IMR-90 (cell line): Measurements from ENCODE around the gene BANP. TPM values are rescaled to one million over a fixed set of nuclear protein-coding genes. Genes with fewer than 3 reads are reported as not detected.
A peak's percentile ranks its signal among the peaks of the same experiment; 100 is the strongest.

Source experiments
- ATAC-seq: fragments of 200-7000 bp; cut with Tn5 transposase; 2 replicates; pipeline ENCODE4 v1.9.1; 2020; ENCODE audit warnings: low read depth, mild to moderate bottlenecking, moderate library complexity
- BruUV-seq: library from RNA; stranded (reverse); fragments of 400-500 nt; replicated peaks from 2 replicates; lab custom pipeline; 2021; lab: Mats Ljungman, UMichigan
- CTCF ChIA-PET: fragments of 300-600 bp; formaldehyde crosslinking; extraction: SDS; loops from one replicate; lab custom pipeline; 2021; ENCODE audit warnings: antibody characterized with exemption; lab: Yijun Ruan, JAX
- POLR2A ChIA-PET: fragments of 300-600 bp; sonication (Branson Sonifier 250); formaldehyde crosslinking; loops from one replicate; lab custom pipeline; 2022; ENCODE audit warnings: antibody characterized with exemption; ENCODE audit not compliant: unreplicated experiment; lab: Charles Lee
- DNase-seq: peaks from one replicate; pipeline ENCODE4 v3.0.0; 2013
- H2AFZ ChIP-seq: replicated peaks from 2 replicates; pipeline ENCODE3; 2013; ENCODE audit warnings: low read length, mild to moderate bottlenecking; ENCODE audit not compliant: poor library complexity
- H2AK5ac ChIP-seq: 2 replicates; pipeline ENCODE4 v1.6.1; 2013; ENCODE audit warnings: low read depth, low read length, inconsistent platforms
- H2AK9ac ChIP-seq: replicated peaks from 2 replicates; pipeline ENCODE3; 2013; ENCODE audit warnings: mild to moderate bottlenecking, low read depth, low read length, moderate library complexity; ENCODE audit not compliant: poor library complexity
- H2BK120ac ChIP-seq: 2 replicates; pipeline ENCODE4 v1.6.1; 2013; ENCODE audit warnings: low read depth, low read length, inconsistent platforms
- H2BK15ac ChIP-seq: 3 replicates; pipeline ENCODE4 v1.6.1; 2013; ENCODE audit warnings: low read depth, low read length, inconsistent platforms
- H2BK20ac ChIP-seq: 2 replicates; pipeline ENCODE4 v1.6.1; 2013; ENCODE audit warnings: low read depth, mild to moderate bottlenecking, inconsistent platforms, low read length, moderate library complexity
- H2BK5ac ChIP-seq: 2 replicates; pipeline ENCODE4 v1.6.1; 2013; ENCODE audit warnings: mild to moderate bottlenecking, low read depth, low read length, inconsistent platforms; ENCODE audit not compliant: poor library complexity, severe bottlenecking
- H3K14ac ChIP-seq: replicated peaks from 2 replicates; pipeline ENCODE4 v1.6.1; 2013; ENCODE audit warnings: low read depth, low read length, inconsistent platforms
- H3K18ac ChIP-seq: 2 replicates; pipeline ENCODE4 v1.6.1; 2013; ENCODE audit warnings: low read depth, low read length, control low read depth
- H3K23ac ChIP-seq: 2 replicates; pipeline ENCODE4 v1.6.1; 2013; ENCODE audit warnings: low read depth, low read length, inconsistent platforms
- H3K27ac ChIP-seq: 2 replicates; pipeline ENCODE4 v1.5.1; 2013; ENCODE audit warnings: mild to moderate bottlenecking, control low read depth, low read length; ENCODE audit not compliant: insufficient read depth
- H3K27me3 ChIP-seq: 2 replicates; pipeline ENCODE4 v1.6.1; 2013; ENCODE audit warnings: low read length; ENCODE audit not compliant: control insufficient read depth, insufficient read depth
- H3K36me3 ChIP-seq: 2 replicates; pipeline ENCODE4 v1.6.1; 2013; ENCODE audit warnings: low read length, mixed read lengths; ENCODE audit not compliant: control insufficient read depth, insufficient read depth
- H3K4ac ChIP-seq: 2 replicates; pipeline ENCODE4 v1.6.1; 2013; ENCODE audit warnings: low read depth, low read length, inconsistent platforms
- H3K4me1 ChIP-seq: 2 replicates; pipeline ENCODE4 v1.6.1; 2013; ENCODE audit warnings: low read length, mixed read lengths; ENCODE audit not compliant: control insufficient read depth, insufficient read depth
- H3K4me2 ChIP-seq: 2 replicates; pipeline ENCODE4 v1.6.1; 2013; ENCODE audit warnings: low read depth, mild to moderate bottlenecking, control low read depth, low read length, moderate library complexity
- H3K4me3 ChIP-seq: 2 replicates; pipeline ENCODE4 v1.5.1; 2013; ENCODE audit warnings: low read depth, mild to moderate bottlenecking, control low read depth, low read length, moderate library complexity; ENCODE audit not compliant: insufficient read depth
- H3K56ac ChIP-seq: 2 replicates; pipeline ENCODE4 v1.6.1; 2013; ENCODE audit warnings: low read length, inconsistent platforms; ENCODE audit not compliant: insufficient read depth; ENCODE audit errors: extremely low read depth
- H3K79me1 ChIP-seq, 2 experiments: 2 replicates each; pipeline ENCODE4 v1.6.1; 2013; ENCODE audit warnings: low read length in 2 of 2, inconsistent platforms in 1 of 2, low read depth in 1 of 2
- H3K9ac ChIP-seq: 2 replicates; pipeline ENCODE4 v1.6.1; 2013; ENCODE audit warnings: low read depth, low read length, control low read depth
- H3K9me1 ChIP-seq: 2 replicates; pipeline ENCODE4 v1.6.1; 2013; ENCODE audit warnings: low read length, inconsistent platforms; ENCODE audit not compliant: insufficient read depth
- H3K9me3 ChIP-seq: 2 replicates; pipeline ENCODE4 v1.6.1; 2013; ENCODE audit warnings: low read length; ENCODE audit not compliant: control insufficient read depth, insufficient read depth
- H4K20me1 ChIP-seq: 2 replicates; pipeline ENCODE4 v1.6.1; 2013; ENCODE audit warnings: low read length, inconsistent platforms; ENCODE audit not compliant: insufficient read depth
- H4K5ac ChIP-seq: 2 replicates; pipeline ENCODE4 v1.6.1; 2013; ENCODE audit warnings: mild to moderate bottlenecking, low read depth, low read length, control low read depth
- H4K8ac ChIP-seq, 2 experiments: 2 replicates each; pipeline ENCODE4 v1.6.1; 2013; ENCODE audit warnings: low read depth in 2 of 2, low read length in 2 of 2, control low read depth in 1 of 2, inconsistent platforms in 1 of 2
- H4K91ac ChIP-seq: 2 replicates; pipeline ENCODE4 v1.6.1; 2013; ENCODE audit warnings: low read depth, low read length, inconsistent platforms; ENCODE audit not compliant: insufficient read depth
- CHD1 ChIP-seq: IDR thresholded peaks from 2 replicates; pipeline ENCODE4 v1.6.1; 2012; ENCODE audit warnings: low read depth, low read length, improper control_type of control experiment
- CTCF ChIP-seq: conservative IDR thresholded peaks from 2 replicates; pipeline ENCODE4 v1.5.1; 2012; ENCODE audit warnings: mild to moderate bottlenecking, low read depth, low read length, improper control_type of control experiment
- MAFK ChIP-seq: IDR thresholded peaks from 2 replicates; pipeline ENCODE4 v1.6.1; 2012; ENCODE audit warnings: low read depth, low read length, improper control_type of control experiment
- MAZ ChIP-seq: IDR thresholded peaks from 2 replicates; pipeline ENCODE4 v1.6.1; 2012; ENCODE audit warnings: low read depth, mild to moderate bottlenecking, low read length, improper control_type of control experiment, moderate library complexity, borderline replicate concordance
- NFE2L2 ChIP-seq: fragments of 150-350 bp; IDR thresholded peaks from 2 replicates; pipeline ENCODE4 v1.6.1; 2016; ENCODE audit warnings: low read depth, mild to moderate bottlenecking, low read length
- POLR2A ChIP-seq: IDR thresholded peaks from 2 replicates; pipeline ENCODE4 v1.6.1; 2012; ENCODE audit warnings: mild to moderate bottlenecking, low read depth, low read length
- RAD21 ChIP-seq: IDR thresholded peaks from 2 replicates; pipeline ENCODE4 v1.6.1; 2012; ENCODE audit warnings: low read length, improper control_type of control experiment
- RCOR1 ChIP-seq: IDR thresholded peaks from 2 replicates; pipeline ENCODE4 v1.6.1; 2012; ENCODE audit warnings: mild to moderate bottlenecking, low read length, improper control_type of control experiment; ENCODE audit not compliant: insufficient replicate concordance
- RFX5 ChIP-seq: IDR thresholded peaks from 2 replicates; pipeline ENCODE4 v1.8.0; 2012; ENCODE audit warnings: low read depth, mild to moderate bottlenecking, low read length, moderate library complexity
- SMC3 ChIP-seq: fragments of 150-350 bp; IDR thresholded peaks from 2 replicates; pipeline ENCODE4 v1.6.1; 2016; ENCODE audit warnings: low read depth, mild to moderate bottlenecking, antibody characterized with exemption, low read length, moderate library complexity
- USF2 ChIP-seq: fragments of 150-350 bp; IDR thresholded peaks from 2 replicates; pipeline ENCODE4 v1.6.1; 2017; ENCODE audit warnings: mild to moderate bottlenecking, antibody characterized with exemption, low read length, low read depth
- WGBS, 2 experiments: methylation state at CpG; one replicate each; pipeline versions ENCODE4 v1.1.5 to v1.1.7; 2013; ENCODE audit warnings: missing lambda C conversion rate in 2 of 2; ENCODE audit not compliant: insufficient read length in 1 of 2; ENCODE audit errors: extremely low coverage in 2 of 2; 5-methylcytosine and 5-hydroxymethylcytosine counted together
- dilution Hi-C: fragments of 300-500 bp; cut with HindIII; formaldehyde crosslinking; loops from one replicate; pipeline ENCODE4 v1.14.3; 2018; ENCODE audit warnings: low sequenced_read_pairs; ENCODE audit not compliant: unreplicated experiment
- in situ Hi-C: fragments of 300-500 bp; cut with MboI; formaldehyde crosslinking; loops from 3 replicates; pipeline ENCODE4 v1.14.3; 2019; ENCODE audit warnings: low sequenced_read_pairs, inconsistent platforms, mixed read lengths
- intact Hi-C: fragments of 100-400 bp; cut with micrococcal nuclease; formaldehyde crosslinking; loops from 2 replicates; pipeline ENCODE4 v1.10.0; 2022
- polyA plus RNA-seq, 3 experiments: library from polyadenylated mRNA; depleted of rRNA; stranded (reverse); fragments of >200 nt; gene quantifications; 2 replicates each; pipeline ENCODE4 v1.2.3, GENCODE V29; 2012; ENCODE audit warnings: low replicate concordance in 1 of 3
- total RNA-seq: library from RNA; depleted of rRNA; stranded (reverse); fragments of >200 nt; gene quantifications from 2 replicates; pipeline ENCODE4 v1.2.3, GENCODE V29; 2012

Gene BANP
- total and polyA plus RNA-seq, 2 of the 4 experiments (the other 2 are of a cell fraction) = 17.4 to 17.9 TPM

GRCh38 chr16:88063211-88063773 lies 112.1 kb downstream of the BANP start (continued):
- no peak for TF ChIP-seq RFX5

- H2AK9ac ChIP-seq = peak overlapping the region; percentile 52
- dilution Hi-C loops (no loop called here), intact Hi-C loops (loop anchor here (10.0 kb wide), 1 partner anchor 241 kb away; no protein-coding TSS in a partner anchor), in situ Hi-C loops (no loop called here)
- H2AK5ac ChIP-seq = peak overlapping the region; percentile 86
- H3K9ac ChIP-seq = no peak overlapping the region
- BruUV-seq = no TSS peak
- H3K18ac ChIP-seq = peak overlapping the region; percentile 32; the same call in 1 of the 2 replicates
- H3K27me3 ChIP-seq = no peaks in the 10 kb centered on the region
- peak overlapping the region; percentile 26 for H2AFZ ChIP-seq
- H3K4me2 ChIP-seq = no peak overlapping the region
- peak overlapping the region in 1 of 2 experiments; percentile 44; a peak in 3 of 4 replicates for H4K8ac ChIP-seq
- no peak overlapping the region for H3K56ac ChIP-seq
- H3K79me1 ChIP-seq = peaks cover 4 to 39% of the 10 kb centered on the region in 2 experiments; a peak in 2 of 4 replicates
- POLR2A ChIA-PET = no interaction called here
- H4K5ac ChIP-seq = peak overlapping the region; percentile 42
- 0 out of 2 replicates have a peak overlapping the region, but pooled peaks have one; percentile 36 for H3K23ac ChIP-seq
- H3K9me3 ChIP-seq = no peaks in the 10 kb centered on the region
- CTCF ChIA-PET = no interaction called here
- DNase-seq = peak; percentile 5
- H2BK120ac ChIP-seq = peak overlapping the region; percentile 93; the same call in 1 of the 2 replicates
- H3K27ac ChIP-seq = peak overlapping the region; percentile 33; the same call in 1 of the 2 replicates
- peak overlapping the region; percentile 57 for H4K91ac ChIP-seq
- H2BK5ac ChIP-seq = no peak overlapping the region
- H3K4me1 ChIP-seq = peaks cover 26% of the 10 kb centered on the region
- peaks cover 6% of the 10 kb centered on the region; the same call in 1 of the 2 replicates for H3K36me3 ChIP-seq
- no peak overlapping the region for H3K4me3 ChIP-seq
- peak overlapping the region; percentile 61; the same call in 1 of the 2 replicates for H3K14ac ChIP-seq
- 0 out of 2 replicates have a peak overlapping the region, but pooled peaks have one; percentile 88 for H2BK20ac ChIP-seq
- peak overlapping the region; percentile 83 for H3K4ac ChIP-seq
- H4K20me1 ChIP-seq = no peaks in the 10 kb centered on the region; the same call in 1 of the 2 replicates
- peaks cover 19% of the 10 kb centered on the region for H3K9me1 ChIP-seq
- 94% methylated on average over 3 of the region's 31 CpGs; no CpG with 5 or more reads in 1 of the 2 experiments for WGBS, 2 experiments
- no peak for ATAC-seq
- H2BK15ac ChIP-seq = peak overlapping the region; percentile 88; the same call in 2 of the 3 replicates
- TF ChIP-seq CHD1 (no peak), RCOR1 (no peak), RAD21 (no peak), MAZ (no peak), NFE2L2 (no peak), USF2 (no peak), SMC3 (no peak), POLR2A (no peak), CTCF (no peak), MAFK (no peak)
These were observed 113.0 kb downstream of the BANP start for GRCh38 chr16:88064011-88064888.
